ENCODE measurements around the gene TFCP2.

The TFCP2 gene

GRCh38 chr12:51210690-51211395, 37.9 kb upstream of the TFCP2 start:
- TF ChIP-seq EGR1 (IDR thresholded peaks at IDR 0.05) (no peak), YY1 (IDR thresholded peaks at IDR 0.05; ENCODE audit: low read depth) (no peak), EP300 (IDR thresholded peaks at IDR 0.05; ENCODE audit: borderline replicate concordance) (no peak), CEBPB (IDR thresholded peaks at IDR 0.05) (no peak), CREB1 (IDR thresholded peaks at IDR 0.05; ENCODE audit: low read depth) (no peak), FOXM1 (IDR thresholded peaks at IDR 0.05; ENCODE audit: borderline replicate concordance, low read depth) (no peak), TAF1 (IDR thresholded peaks at IDR 0.05; ENCODE audit: low read depth) (no peak), REST (IDR thresholded peaks at IDR 0.05; ENCODE audit: low read depth) (no peak)

GRCh38 chr12:51209259-51209658, 36.3 kb upstream of the TFCP2 start:
- TF ChIP-seq CEBPB (IDR thresholded peaks at IDR 0.05) (no peak), REST (IDR thresholded peaks at IDR 0.05; ENCODE audit: low read depth) (no peak), TEAD4 (IDR thresholded peaks at IDR 0.05) (no peak), NFIC (IDR thresholded peaks at IDR 0.05) (no peak), TCF12 (IDR thresholded peaks at IDR 0.05; ENCODE audit: low read depth) (no peak), RAD21 (IDR thresholded peaks at IDR 0.05; ENCODE audit: low read depth) (no peak), EGR1 (IDR thresholded peaks at IDR 0.05) (no peak), MAX (IDR thresholded peaks at IDR 0.05) (no peak), CREB1 (IDR thresholded peaks at IDR 0.05; ENCODE audit: low read depth) (no peak), TAF1 (IDR thresholded peaks at IDR 0.05; ENCODE audit: low read depth) (no peak), ZBTB7A (IDR thresholded peaks at IDR 0.05; ENCODE audit: low read depth) (no peak), EP300 (IDR thresholded peaks at IDR 0.05; ENCODE audit: borderline replicate concordance) (no peak), USF1 (IDR thresholded peaks at IDR 0.05) (no peak), FOXM1 (IDR thresholded peaks at IDR 0.05; ENCODE audit: borderline replicate concordance, low read depth) (no peak), YY1 (IDR thresholded peaks at IDR 0.05; ENCODE audit: low read depth) (no peak)

GRCh38 chr12:51208016-51208660, 35.2 kb upstream of the TFCP2 start:
- no peak for TF ChIP-seq EGR1 (IDR thresholded peaks at IDR 0.05)
- no peak for TF ChIP-seq CREB1 (IDR thresholded peaks at IDR 0.05; ENCODE audit: low read depth)
- TF ChIP-seq NFIC (IDR thresholded peaks at IDR 0.05), result no peak
- TF ChIP-seq USF1 (IDR thresholded peaks at IDR 0.05), result no peak
- TF ChIP-seq TAF1 (IDR thresholded peaks at IDR 0.05; ENCODE audit: low read depth), result no peak

- no peak for TF ChIP-seq NFIC (IDR thresholded peaks at IDR 0.05)
- TF ChIP-seq ZBTB7A (IDR thresholded peaks at IDR 0.05; ENCODE audit: low read depth), result no peak
- TF ChIP-seq REST (IDR thresholded peaks at IDR 0.05; ENCODE audit: low read depth), result no peak
- no peak for TF ChIP-seq TAF1 (IDR thresholded peaks at IDR 0.05; ENCODE audit: low read depth)
- no peak for TF ChIP-seq CREB1 (IDR thresholded peaks at IDR 0.05; ENCODE audit: low read depth)
Observed at GRCh38 chr12:51205350-51205749, 32.4 kb upstream of the TFCP2 start.

- no peak for TF ChIP-seq CEBPB (IDR thresholded peaks at IDR 0.05)
- TF ChIP-seq TAF1 (IDR thresholded peaks at IDR 0.05; ENCODE audit: low read depth), result no peak
- TF ChIP-seq RAD21 (IDR thresholded peaks at IDR 0.05; ENCODE audit: low read depth), result no peak
- TF ChIP-seq USF1 (IDR thresholded peaks at IDR 0.05), result no peak
- TF ChIP-seq TCF12 (IDR thresholded peaks at IDR 0.05; ENCODE audit: low read depth), result no peak
- no peak for TF ChIP-seq REST (IDR thresholded peaks at IDR 0.05; ENCODE audit: low read depth)
- TF ChIP-seq FOXM1 (IDR thresholded peaks at IDR 0.05; ENCODE audit: borderline replicate concordance, low read depth), result no peak
- no peak for TF ChIP-seq EGR1 (IDR thresholded peaks at IDR 0.05)
- no peak for TF ChIP-seq NFIC (IDR thresholded peaks at IDR 0.05)
- no peak for TF ChIP-seq EP300 (IDR thresholded peaks at IDR 0.05; ENCODE audit: borderline replicate concordance)
- no peak for TF ChIP-seq YY1 (IDR thresholded peaks at IDR 0.05; ENCODE audit: low read depth)
- TF ChIP-seq CREB1 (IDR thresholded peaks at IDR 0.05; ENCODE audit: low read depth), result no peak
- no peak for TF ChIP-seq MAX (IDR thresholded peaks at IDR 0.05)
- TF ChIP-seq TEAD4 (IDR thresholded peaks at IDR 0.05), result no peak
- no peak for TF ChIP-seq ZBTB7A (IDR thresholded peaks at IDR 0.05; ENCODE audit: low read depth)
Observed at GRCh38 chr12:51202718-51203117, 29.8 kb upstream of the TFCP2 start.

All from Ishikawa (cell line).